Measurements from ENCODE around the gene SERINC2.
"Not testable (repeated sequence)": the region's sequence is repeated elsewhere in the genome, so short reads cannot be mapped to it uniquely, and the experiment has no call there.

The SERINC2 gene

GRCh38 chr1:31472314-31472651 lies 59.3 kb downstream of the SERINC2 start:
- ATAC-seq = not testable (repeated sequence)

GRCh38 chr1:31472673-31473072 lies 59.7 kb downstream of the SERINC2 start:
- ATAC-seq = not testable (repeated sequence)

- not testable (repeated sequence) for ATAC-seq
These were observed 60.5 kb downstream of the SERINC2 start for GRCh38 chr1:31473508-31473907.

- not testable (repeated sequence) for ATAC-seq
These were observed 61.6 kb downstream of the SERINC2 start for GRCh38 chr1:31474567-31474966.

- no peak for ATAC-seq
These were observed 64.2 kb downstream of the SERINC2 start for GRCh38 chr1:31476891-31477846.

- ATAC-seq = no peak
These were observed 65.2 kb downstream of the SERINC2 start for GRCh38 chr1:31478167-31478566.

- no peak for ATAC-seq
These were observed 66.8 kb downstream of the SERINC2 start for GRCh38 chr1:31479811-31480210.

- ATAC-seq = not testable (repeated sequence)
These were observed 67.4 kb downstream of the SERINC2 start for GRCh38 chr1:31480426-31480825.

GRCh38 chr1:31482482-31483011 lies 69.5 kb downstream of the SERINC2 start:
- ATAC-seq = no peak

GRCh38 chr1:31483012-31483946 lies 70.3 kb downstream of the SERINC2 start:
- no peak for ATAC-seq

Data from activated CD4-positive, CD25-positive, alpha-beta regulatory T cell treated with anti-CD3 and anti-CD28 coated beads, Interleukin-2, amount 50 U/mL, for 24 hours (primary cell).